ENCODE measurements around the gene INPP5D. TPM values are rescaled to one million over a fixed set of nuclear protein-coding genes. Genes with fewer than 3 reads are reported as not detected.
A peak's percentile ranks its signal among the peaks of the same experiment; 100 is the strongest.

INPP5D gene
- total and polyA plus RNA-seq, 2 of the 8 experiments (the other 6 are each of a cell fraction or from before 2014, with no cell fraction given): 4.5 to 7.1 TPM

DNA sequence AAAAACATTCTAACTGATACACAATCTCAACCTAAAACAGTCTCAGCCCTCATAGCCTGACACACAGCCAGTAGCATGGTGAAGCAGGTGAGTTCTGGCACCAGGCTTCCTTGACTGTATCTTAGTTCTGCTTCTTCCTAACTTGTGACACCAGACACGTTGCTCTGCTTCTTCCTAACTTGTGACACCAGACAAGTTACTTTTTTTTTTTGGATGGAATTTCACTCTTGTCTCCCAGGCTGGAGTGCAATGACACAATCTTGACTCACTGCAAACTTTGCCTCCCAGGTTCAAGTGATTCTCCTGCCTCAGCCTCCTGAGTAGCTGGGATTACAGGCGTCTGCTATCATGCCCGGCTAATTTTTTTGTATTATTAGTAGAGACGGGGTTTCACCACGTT, 184.7 kb downstream of the INPP5D start:
- ChIA-PET CTCF (ENCODE audit: partially characterized antibody) (interaction anchor here (1.1 to 1.7 kb wide), 2 partner anchors 9 to 169 kb away, joined by 3 to 4 read pairs; no protein-coding TSS in a partner anchor), POLR2A (ENCODE audit: partially characterized antibody) (no interaction called here)
- Histone ChIP-seq H3K4me1 (replicated peaks in 1 of 4; ENCODE audit: control insufficient read depth in 3 of 4, insufficient read depth in 4 of 4, low read length in 3 of 4) (no peaks in the 10 kb centered on the region), H3K56ac (replicated peaks; ENCODE audit: insufficient read length, low read depth, low read length) (no peak overlapping the region), H3K36me3 (ENCODE audit: control insufficient read depth in 2 of 4, insufficient read depth in 4 of 4, low read length in 3 of 4) (no peaks in the 10 kb centered on the region), H2AFZ (ENCODE audit: low read length) (0 out of 2 replicates have a peak overlapping the region, but pooled peaks have one; percentile 44), H3K79me2 (ENCODE audit: control insufficient read depth in 1 of 2, insufficient read depth in 2 of 2, low read length in 2 of 2) (no peaks in the 10 kb centered on the region), H3K27ac (ENCODE audit: low read depth, low read length) (no peak overlapping the region), H3K18ac (ENCODE audit: extremely low read depth, low read length) (no peak overlapping the region), H4K5ac (ENCODE audit: insufficient read length, low read depth, low read length) (no peak overlapping the region), H3K23me2 (ENCODE audit: low read depth, low read length) (no peaks in the 10 kb centered on the region), H3K27me3 (replicated peaks in 1 of 4; ENCODE audit: control insufficient read depth in 3 of 4, extremely low read depth in 1 of 4, insufficient read depth in 3 of 4, low read length in 3 of 4) (peaks cover 0 to 1% (median 0%) of the 10 kb centered on the region in 4 experiments; a peak in 1 of 7 replicates), H4K8ac (ENCODE audit: extremely low read depth, insufficient read depth, low read length) (no peak overlapping the region), H2BK15ac (ENCODE audit: low read length) (no peak overlapping the region), H3K4me3 (ENCODE audit: extremely low read depth in 1 of 4, insufficient read depth in 2 of 4, low read depth in 3 of 4, low read length in 4 of 4) (no peak overlapping the region), H4K91ac (replicated peaks; ENCODE audit: insufficient read length, low read length) (no peak overlapping the region), H3K79me1 (ENCODE audit: low read depth, low read length) (no peaks in the 10 kb centered on the region), H3K9me3 (ENCODE audit: insufficient read depth in 2 of 2, low read depth in 1 of 2, low read length in 1 of 2) (peaks cover 2% of the 10 kb centered on the region in 2 experiments; a peak in 3 of 4 replicates), H3K14ac (ENCODE audit: insufficient read length) (no peak overlapping the region), H3K4ac (replicated peaks; ENCODE audit: insufficient read length, low read depth, low read length) (no peak overlapping the region), H2AK5ac (ENCODE audit: low read depth, low read length) (no peak overlapping the region), H2BK20ac (ENCODE audit: low read length) (no peak overlapping the region), H2BK5ac (ENCODE audit: low read depth, low read length) (no peak overlapping the region), H3K23ac (ENCODE audit: insufficient read length) (no peak overlapping the region), H2BK12ac (ENCODE audit: low read depth, low read length) (no peak overlapping the region), H3K9ac (replicated peaks in 1 of 4; ENCODE audit: extremely low read depth in 1 of 4, low read depth in 3 of 4, low read length in 3 of 4) (no peak overlapping the region), H4K20me1 (replicated peaks in 1 of 2; ENCODE audit: control insufficient read depth in 1 of 2, insufficient read depth in 2 of 2, low read length in 2 of 2) (no peaks in the 10 kb centered on the region), H3K4me2 (ENCODE audit: insufficient read depth in 1 of 2, low read depth in 2 of 2, low read length in 2 of 2) (no peak overlapping the region), H2BK120ac (replicated peaks; ENCODE audit: low read depth, low read length) (no peak overlapping the region)
- DNase-seq (ENCODE audit: low read depth in 1 of 2, low spot score in 2 of 2): no peak
- 86% methylated on average over 5 of the region's 5 CpGs; no CpG with 5 or more reads in 1 of the 2 experiments for WGBS, 2 experiments (ENCODE audit: extremely low coverage in 1 of 2, insufficient coverage in 1 of 2, insufficient read length in 1 of 2, insufficient replicate concordance in 2 of 2, low coverage in 1 of 2, low lambda C conversion rate in 2 of 2, missing lambda C conversion rate in 1 of 2)
- FAIRE-seq: no peak
- TF ChIP-seq CREB1 (IDR thresholded peaks at IDR 0.05) (no peak), SIX5 (IDR thresholded peaks at IDR 0.05; ENCODE audit: low read depth, low read length) (no peak), GABPA (IDR thresholded peaks at IDR 0.05; ENCODE audit: borderline replicate concordance, insufficient read depth, low read length) (no peak), CHD1 (IDR thresholded peaks at IDR 0.05; ENCODE audit: low read depth, low read length) (no peak), RXRA (IDR thresholded peaks at IDR 0.05; ENCODE audit: insufficient read depth, low read depth, low read length) (no peak), RNF2 (IDR thresholded peaks at IDR 0.05; ENCODE audit: borderline replicate concordance, low read depth, low read length, missing control alignments, poor library complexity, severe bottlenecking) (no peak), HDAC2 (IDR thresholded peaks at IDR 0.05; ENCODE audit: borderline replicate concordance in 1 of 2, low read depth in 2 of 2, low read length in 2 of 2) (no peak), SP1 (IDR thresholded peaks at IDR 0.05; ENCODE audit: low read depth, low read length) (no peak), TAF7 (optimal IDR thresholded peaks at IDR 0.05; ENCODE audit: borderline replicate concordance, low read depth, low read length) (no peak), SIN3A (conservative IDR thresholded peaks at IDR 0.05 in 1 of 2, IDR thresholded peaks at IDR 0.05 in 1 of 2; ENCODE audit: low read depth in 1 of 2, low read length in 2 of 2) (no peak), MAFK (IDR thresholded peaks at IDR 0.05; ENCODE audit: low read depth, low read length) (no peak)
- TF ChIP-seq, protein P1, sequence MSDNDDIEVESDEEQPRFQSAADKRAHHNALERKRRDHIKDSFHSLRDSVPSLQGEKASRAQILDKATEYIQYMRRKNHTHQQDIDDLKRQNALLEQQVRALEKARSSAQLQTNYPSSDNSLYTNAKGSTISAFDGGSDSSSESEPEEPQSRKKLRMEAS (IDR thresholded peaks at IDR 0.05): no peak
- TF ChIP-seq, protein P2, sequence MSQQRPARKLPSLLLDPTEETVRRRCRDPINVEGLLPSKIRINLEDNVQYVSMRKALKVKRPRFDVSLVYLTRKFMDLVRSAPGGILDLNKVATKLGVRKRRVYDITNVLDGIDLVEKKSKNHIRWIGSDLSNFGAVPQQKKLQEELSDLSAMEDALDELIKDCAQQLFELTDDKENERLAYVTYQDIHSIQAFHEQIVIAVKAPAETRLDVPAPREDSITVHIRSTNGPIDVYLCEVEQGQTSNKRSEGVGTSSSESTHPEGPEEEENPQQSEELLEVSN (IDR thresholded peaks at IDR 0.05): no peak

Data from H1 (cell line).